Right lobe of liver (tissue), 6 donors: Measurements from ENCODE around the gene C12orf57. TPM values are rescaled to one million over a fixed set of nuclear protein-coding genes. Genes with fewer than 3 reads are reported as not detected.

Experiments
- ATAC-seq, 4 donors: fragments of 200-7000 bp; cut with Tn5 transposase; one replicate each; pipeline ENCODE4 v1.9.1; 2020; ENCODE audit warnings: mild to moderate bottlenecking in 4 of 4, moderate library complexity in 4 of 4
- DNase-seq, 3 donors: peaks; one replicate each; pipeline ENCODE4 v3.0.0-alpha.2; 2020
- H3K27ac ChIP-seq, 3 donors: fragments of 200-600 bp; one replicate each; pipeline ENCODE4 v1.8.0; 2022
- H3K27me3 ChIP-seq, 2 donors: fragments of 200-600 bp; one replicate each; pipeline ENCODE4 v1.8.0; 2022
- H3K36me3 ChIP-seq, 4 donors: fragments of 200-600 bp; sonication (generic) in 1 of 4; one replicate each; pipeline versions ENCODE4 v1.5.1 to v1.8.0; 2017 to 2022; ENCODE audit warnings: control low read depth in 1 of 4
- H3K4me1 ChIP-seq, 4 donors: fragments of 200-600 bp; sonication (generic) in 1 of 4; one replicate each; pipeline versions ENCODE4 v1.5.1 to v1.8.0; 2017 to 2022; ENCODE audit warnings: control low read depth in 1 of 4
- H3K4me3 ChIP-seq, 3 donors: fragments of 200-600 bp; one replicate each; pipeline ENCODE4 v1.8.0; 2022
- H3K9me3 ChIP-seq, 4 donors: fragments of 200-600 bp; sonication (generic) in 1 of 4; one replicate each; pipeline versions ENCODE4 v1.5.1 to v1.8.0; 2017 to 2022; ENCODE audit warnings: control low read depth in 1 of 4
- POLR2A ChIP-seq: fragments of 450-650 bp; IDR thresholded peaks from one replicate; pipeline ENCODE4 v1.6.1; 2017; ENCODE audit warnings: antibody characterized with exemption, mild to moderate bottlenecking
- WGBS: methylation state at CpG from one replicate; pipeline ENCODE4 v1.1.6; 2018; ENCODE audit warnings: low coverage, low lambda C conversion rate; ENCODE audit not compliant: insufficient coverage; ENCODE audit errors: missing lambda C conversion rate; 5-methylcytosine and 5-hydroxymethylcytosine counted together
- intact Hi-C, 2 donors: fragments of 100-400 bp; cut with DNase I; formaldehyde crosslinking; loops; one replicate each; pipeline versions ENCODE4 v1.11.2 to v1.14.1; 2022
- total RNA-seq, 6 experiments: library from RNA; depleted of rRNA in 2 of 6; stranded (reverse); fragments of >200 nt in 2 of 6; fragmentation: NEBNext Ultra II Directional in 3 of 6; extraction: Animal tissue kit (Norgen Biotek cat#: 25700) in 3 of 6; gene quantifications; one replicate each; pipeline versions ENCODE4 v1.1.0 to v1.2.4, GENCODE V29; 2016 to 2023
- TF ChIP-seq, protein P1 (sequence below), 4 donors: fragments of 200-600 bp in 3 of 4; fragments of 450-650 bp in 1 of 4; IDR thresholded peaks; one replicate each; pipeline versions ENCODE4 v1.5.1 to v1.8.0; 2016 to 2022; ENCODE audit warnings: antibody characterized with exemption in 4 of 4, mild to moderate bottlenecking in 2 of 4
- donor health status: DM: no; HTN: yes; CAD: no.
- donor health status: DM: no; HTN: no; CAD: no.
- donor health status: DM: no; HTN: no; CAD: no.
- donor health status: DM: no; HTN: yes; CAD: no.
- donor health status: DM: no; HTN: yes; CAD: no.

C12orf57 gene
- total RNA-seq, 6 experiments from 2014 or later = 47.6 to 189 (median 70.5) TPM

DNA sequence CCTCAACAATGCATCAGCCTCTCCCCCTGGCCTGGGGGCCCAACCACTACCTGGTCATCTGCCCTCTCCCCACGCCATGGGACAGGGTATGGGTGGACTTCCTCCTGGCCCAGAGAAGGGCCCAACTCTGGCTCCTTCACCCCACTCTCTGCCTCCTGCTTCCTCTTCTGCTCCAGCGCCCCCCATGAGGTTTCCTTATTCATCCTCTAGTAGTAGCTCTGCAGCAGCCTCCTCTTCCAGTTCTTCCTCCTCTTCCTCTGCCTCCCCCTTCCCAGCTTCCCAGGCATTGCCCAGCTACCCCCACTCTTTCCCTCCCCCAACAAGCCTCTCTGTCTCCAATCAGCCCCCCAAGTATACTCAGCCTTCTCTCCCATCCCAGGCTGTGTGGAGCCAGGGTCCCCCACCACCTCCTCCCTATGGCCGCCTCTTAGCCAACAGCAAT is 7.6 kb upstream of the C12orf57 start:
- Histone ChIP-seq H3K9me3 (no peaks in the 10 kb centered on the region), H3K4me1 (peaks cover 0 to 17% (median 0%) of the 10 kb centered on the region in 4 donors), H3K27me3 (no peaks in the 10 kb centered on the region), H3K36me3 (peaks cover 0 to 15% (median 2%) of the 10 kb centered on the region in 4 donors), H3K27ac (no peak overlapping the region), H3K4me3 (no peak overlapping the region)
- intact Hi-C loops = no loop called here
- ATAC-seq = no peak
- TF ChIP-seq POLR2A = no peak
- TF ChIP-seq, protein P1, sequence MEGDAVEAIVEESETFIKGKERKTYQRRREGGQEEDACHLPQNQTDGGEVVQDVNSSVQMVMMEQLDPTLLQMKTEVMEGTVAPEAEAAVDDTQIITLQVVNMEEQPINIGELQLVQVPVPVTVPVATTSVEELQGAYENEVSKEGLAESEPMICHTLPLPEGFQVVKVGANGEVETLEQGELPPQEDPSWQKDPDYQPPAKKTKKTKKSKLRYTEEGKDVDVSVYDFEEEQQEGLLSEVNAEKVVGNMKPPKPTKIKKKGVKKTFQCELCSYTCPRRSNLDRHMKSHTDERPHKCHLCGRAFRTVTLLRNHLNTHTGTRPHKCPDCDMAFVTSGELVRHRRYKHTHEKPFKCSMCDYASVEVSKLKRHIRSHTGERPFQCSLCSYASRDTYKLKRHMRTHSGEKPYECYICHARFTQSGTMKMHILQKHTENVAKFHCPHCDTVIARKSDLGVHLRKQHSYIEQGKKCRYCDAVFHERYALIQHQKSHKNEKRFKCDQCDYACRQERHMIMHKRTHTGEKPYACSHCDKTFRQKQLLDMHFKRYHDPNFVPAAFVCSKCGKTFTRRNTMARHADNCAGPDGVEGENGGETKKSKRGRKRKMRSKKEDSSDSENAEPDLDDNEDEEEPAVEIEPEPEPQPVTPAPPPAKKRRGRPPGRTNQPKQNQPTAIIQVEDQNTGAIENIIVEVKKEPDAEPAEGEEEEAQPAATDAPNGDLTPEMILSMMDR (IDR thresholded peaks at IDR 0.05) = no peak
- WGBS = 92% methylated on average over 1 of the region's 3 CpGs
- no peak for DNase-seq

DNA sequence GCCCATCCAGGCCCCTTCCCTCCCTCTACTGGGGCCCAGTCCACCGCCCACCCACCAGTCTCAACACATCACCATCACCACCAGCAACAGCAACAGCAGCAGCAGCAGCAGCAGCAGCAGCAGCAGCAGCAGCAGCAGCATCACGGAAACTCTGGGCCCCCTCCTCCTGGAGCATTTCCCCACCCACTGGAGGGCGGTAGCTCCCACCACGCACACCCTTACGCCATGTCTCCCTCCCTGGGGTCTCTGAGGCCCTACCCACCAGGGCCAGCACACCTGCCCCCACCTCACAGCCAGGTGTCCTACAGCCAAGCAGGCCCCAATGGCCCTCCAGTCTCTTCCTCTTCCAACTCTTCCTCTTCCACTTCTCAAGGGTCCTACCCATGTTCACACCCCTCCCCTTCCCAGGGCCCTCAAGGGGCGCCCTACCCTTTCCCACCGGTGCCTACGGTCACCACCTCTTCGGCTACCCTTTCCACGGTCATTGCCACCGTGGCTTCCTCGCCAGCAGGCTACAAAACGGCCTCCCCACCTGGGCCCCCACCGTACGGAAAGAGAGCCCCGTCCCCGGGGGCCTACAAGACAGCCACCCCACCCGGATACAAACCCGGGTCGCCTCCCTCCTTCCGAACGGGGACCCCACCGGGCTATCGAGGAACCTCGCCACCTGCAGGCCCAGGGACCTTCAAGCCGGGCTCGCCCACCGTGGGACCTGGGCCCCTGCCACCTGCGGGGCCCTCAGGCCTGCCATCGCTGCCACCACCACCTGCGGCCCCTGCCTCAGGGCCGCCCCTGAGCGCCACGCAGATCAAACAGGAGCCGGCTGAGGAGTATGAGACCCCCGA is 7.0 kb upstream of the C12orf57 start:
- H3K36me3 ChIP-seq = peaks cover 0 to 15% (median 2%) of the 10 kb centered on the region in 4 donors
- WGBS = 31% methylated on average over 14 of the region's 36 CpGs
- intact Hi-C loops = no loop called here
- TF ChIP-seq, protein P1 (IDR thresholded peaks at IDR 0.05) = no peak
- no peak for TF ChIP-seq POLR2A
- H3K27ac ChIP-seq = peak overlapping the region; percentile 84 to 95 (median 84)
- H3K27me3 ChIP-seq = no peaks in the 10 kb centered on the region
- peaks cover 0 to 23% (median 0%) of the 10 kb centered on the region in 4 donors for H3K4me1 ChIP-seq
- H3K9me3 ChIP-seq = no peaks in the 10 kb centered on the region
- H3K4me3 ChIP-seq = peak overlapping the region; percentile 50 to 76 (median 73)
- ATAC-seq (peak in 3 of 4 donors; percentile 1), DNase-seq (peak in 1 of 3 donors; percentile 64)

DNA sequence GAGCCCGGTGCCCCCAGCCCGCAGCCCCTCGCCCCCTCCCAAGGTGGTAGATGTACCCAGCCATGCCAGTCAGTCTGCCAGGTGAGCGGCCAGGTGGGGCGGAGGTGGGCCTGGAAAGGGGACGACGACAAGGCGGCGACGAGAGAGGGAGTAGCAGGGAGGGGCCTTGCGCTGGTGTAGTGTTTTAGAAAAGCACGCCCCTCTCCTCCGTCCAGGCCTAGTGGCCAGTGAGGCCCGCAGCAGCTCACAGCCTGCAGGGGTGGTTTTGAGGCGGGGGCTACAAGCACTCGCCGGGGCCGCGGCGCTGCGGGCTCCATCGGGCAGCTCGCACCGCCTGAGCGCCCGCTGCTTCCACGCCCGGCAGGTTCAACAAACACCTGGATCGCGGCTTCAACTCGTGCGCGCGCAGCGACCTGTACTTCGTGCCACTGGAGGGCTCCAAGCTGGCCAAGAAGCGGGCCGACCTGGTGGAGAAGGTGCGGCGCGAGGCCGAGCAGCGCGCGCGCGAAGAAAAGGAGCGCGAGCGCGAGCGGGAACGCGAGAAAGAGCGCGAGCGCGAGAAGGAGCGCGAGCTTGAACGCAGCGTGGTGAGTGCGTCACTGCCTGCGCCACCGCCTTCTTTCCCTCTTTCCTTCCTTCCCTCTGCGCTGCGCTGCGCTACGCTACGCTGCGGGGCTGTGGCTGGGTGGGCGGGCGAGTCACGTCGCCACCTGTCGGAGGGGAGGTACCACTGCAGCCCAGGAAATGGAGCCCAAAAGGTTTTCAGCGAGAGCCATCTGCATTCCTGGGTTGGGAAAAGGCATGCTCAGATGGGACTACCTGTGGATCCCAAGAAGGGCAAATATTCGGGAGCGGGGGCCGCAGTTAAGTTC is 6.1 kb upstream of the C12orf57 start:
- intact Hi-C loops = no loop called here
- Histone ChIP-seq H3K4me1 (peaks cover 0 to 24% (median 0%) of the 10 kb centered on the region in 4 donors), H3K36me3 (peaks cover 0 to 15% (median 2%) of the 10 kb centered on the region in 4 donors), H3K4me3 (peak overlapping the region; percentile 50 to 76 (median 73)), H3K27ac (peak overlapping the region; percentile 84 to 95 (median 84)), H3K9me3 (no peaks in the 10 kb centered on the region), H3K27me3 (no peaks in the 10 kb centered on the region)
- peak; percentile 75 for TF ChIP-seq POLR2A
- TF ChIP-seq, protein P1 (IDR thresholded peaks at IDR 0.05) = peak; percentile 96 to 99 (median 98)
- 0% methylated on average over 6 of the region's 80 CpGs for WGBS
- DNase-seq = peak; percentile 95 to 96 (median 96)
- ATAC-seq = peak; percentile 87 to 94 (median 92)

DNA sequence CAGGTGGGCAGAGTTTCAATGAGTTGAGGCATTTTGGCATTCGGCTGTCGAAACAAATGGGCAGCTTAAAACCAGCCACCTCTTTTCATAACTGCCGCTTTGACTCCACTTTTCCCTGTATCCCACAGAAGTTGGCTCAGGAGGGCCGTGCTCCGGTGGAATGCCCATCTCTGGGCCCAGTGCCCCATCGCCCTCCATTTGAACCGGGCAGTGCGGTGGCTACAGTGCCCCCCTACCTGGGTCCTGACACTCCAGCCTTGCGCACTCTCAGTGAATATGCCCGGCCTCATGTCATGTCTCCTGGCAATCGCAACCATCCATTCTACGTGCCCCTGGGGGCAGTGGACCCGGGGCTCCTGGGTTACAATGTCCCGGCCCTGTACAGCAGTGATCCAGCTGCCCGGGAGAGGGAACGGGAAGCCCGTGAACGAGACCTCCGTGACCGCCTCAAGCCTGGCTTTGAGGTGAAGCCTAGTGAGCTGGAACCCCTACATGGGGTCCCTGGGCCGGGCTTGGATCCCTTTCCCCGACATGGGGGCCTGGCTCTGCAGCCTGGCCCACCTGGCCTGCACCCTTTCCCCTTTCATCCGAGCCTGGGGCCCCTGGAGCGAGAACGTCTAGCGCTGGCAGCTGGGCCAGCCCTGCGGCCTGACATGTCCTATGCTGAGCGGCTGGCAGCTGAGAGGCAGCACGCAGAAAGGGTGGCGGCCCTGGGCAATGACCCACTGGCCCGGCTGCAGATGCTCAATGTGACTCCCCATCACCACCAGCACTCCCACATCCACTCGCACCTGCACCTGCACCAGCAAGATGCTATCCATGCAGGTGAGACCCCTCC is 5.2 kb upstream of the C12orf57 start:
- Histone ChIP-seq H3K4me3 (peak overlapping the region in 2 of 3 donors; percentile 73 to 76), H3K27ac (peak overlapping the region; percentile 84 to 95 (median 84)), H3K4me1 (peaks cover 0 to 29% (median 0%) of the 10 kb centered on the region in 4 donors), H3K36me3 (peaks cover 0 to 15% (median 2%) of the 10 kb centered on the region in 4 donors), H3K9me3 (no peaks in the 10 kb centered on the region), H3K27me3 (no peaks in the 10 kb centered on the region)
- DNase-seq (peak in 1 of 3 donors; percentile 64), ATAC-seq (no peak)
- TF ChIP-seq, protein P1 (IDR thresholded peaks at IDR 0.05) = no peak
- no peak for TF ChIP-seq POLR2A
- intact Hi-C loops = no loop called here
- 76% methylated on average over 11 of the region's 32 CpGs for WGBS
